Measurements from ENCODE around the gene CAP2. TPM values are rescaled to one million over a fixed set of nuclear protein-coding genes. Genes with fewer than 3 reads are reported as not detected.
A peak's percentile ranks its signal among the peaks of the same experiment; 100 is the strongest.

CAP2 gene
- total RNA-seq, 1 donor from 2014 or later, result 21.8 TPM

- H3K9me3 Mint-ChIP-seq, result peaks cover 4% of the 10 kb centered on the region
- DNase-seq (ENCODE audit: low read depth, low spot score), result no peak
- no peak overlapping the region for H3K4me3 Mint-ChIP-seq
- no peaks in the 10 kb centered on the region for H3K27me3 Mint-ChIP-seq (ENCODE audit: low read depth)
- no peak for TF ChIP-seq CTCF (conservative IDR thresholded peaks at IDR 0.05)
- H3K27ac Mint-ChIP-seq (ENCODE audit: unreplicated experiment), result no peak overlapping the region
- H3K36me3 Mint-ChIP-seq (ENCODE audit: low read depth), result no peaks in the 10 kb centered on the region
- no peaks in the 10 kb centered on the region for H3K4me1 Mint-ChIP-seq
These were observed 38.5 kb upstream of the CAP2 start for GRCh38 chr6:17354700-17355403.

GRCh38 chr6:17355404-17355774 lies 38.0 kb upstream of the CAP2 start:
- Mint-ChIP-seq H3K4me3 (no peak overlapping the region), H3K36me3 (ENCODE audit: low read depth) (no peaks in the 10 kb centered on the region), H3K4me1 (no peaks in the 10 kb centered on the region), H3K9me3 (peaks cover 4% of the 10 kb centered on the region), H3K27ac (ENCODE audit: unreplicated experiment) (no peak overlapping the region), H3K27me3 (ENCODE audit: low read depth) (no peaks in the 10 kb centered on the region)
- TF ChIP-seq CTCF (conservative IDR thresholded peaks at IDR 0.05), result no peak
- no peak for DNase-seq (ENCODE audit: low read depth, low spot score)

- no peak for TF ChIP-seq CTCF (conservative IDR thresholded peaks at IDR 0.05)
- Mint-ChIP-seq H3K9me3 (peaks cover 7% of the 10 kb centered on the region), H3K4me3 (no peak overlapping the region), H3K36me3 (ENCODE audit: low read depth) (no peaks in the 10 kb centered on the region), H3K4me1 (no peaks in the 10 kb centered on the region), H3K27me3 (ENCODE audit: low read depth) (no peaks in the 10 kb centered on the region), H3K27ac (ENCODE audit: unreplicated experiment) (peak overlapping the region; percentile 69)
- DNase-seq (ENCODE audit: low read depth, low spot score), result no peak
These were observed 34.9 kb upstream of the CAP2 start for GRCh38 chr6:17358515-17358914.

GRCh38 chr6:17360564-17360963 lies 32.8 kb upstream of the CAP2 start:
- no peak overlapping the region for H3K27ac Mint-ChIP-seq (ENCODE audit: unreplicated experiment)
- TF ChIP-seq CTCF (conservative IDR thresholded peaks at IDR 0.05), result no peak
- no peaks in the 10 kb centered on the region for H3K27me3 Mint-ChIP-seq (ENCODE audit: low read depth)
- H3K4me3 Mint-ChIP-seq, result no peak overlapping the region
- no peaks in the 10 kb centered on the region for H3K4me1 Mint-ChIP-seq
- H3K36me3 Mint-ChIP-seq (ENCODE audit: low read depth), result no peaks in the 10 kb centered on the region
- no peak for DNase-seq (ENCODE audit: low read depth, low spot score)
- H3K9me3 Mint-ChIP-seq, result peaks cover 7% of the 10 kb centered on the region

GRCh38 chr6:17361013-17361412 lies 32.4 kb upstream of the CAP2 start:
- Mint-ChIP-seq H3K9me3 (peaks cover 7% of the 10 kb centered on the region), H3K4me1 (no peaks in the 10 kb centered on the region), H3K4me3 (no peak overlapping the region), H3K36me3 (ENCODE audit: low read depth) (no peaks in the 10 kb centered on the region), H3K27me3 (ENCODE audit: low read depth) (no peaks in the 10 kb centered on the region), H3K27ac (ENCODE audit: unreplicated experiment) (no peak overlapping the region)
- no peak for DNase-seq (ENCODE audit: low read depth, low spot score)
- no peak for TF ChIP-seq CTCF (conservative IDR thresholded peaks at IDR 0.05)

Data from neural crest cell (in vitro differentiated cells).